GM19193 (cell line): ENCODE measurements around the gene TCERG1L.

ENCODE experiments used
- POLR2A ChIP-seq: IDR thresholded peaks from 4 replicates; pipeline ENCODE4 v1.6.1; 2011; ENCODE audit not compliant: insufficient read depth, insufficient read length; ENCODE audit errors: extremely low read depth

TCERG1L gene

GRCh38 chr10:131311661-131312477, at the start of gene TCERG1L:
Gene TCERG1L, minus strand, starts transcription at chr10:131311721. Its CDS starts 86 bp downstream, at chr10:131311635.
- no peak for TF ChIP-seq POLR2A

- no peak for TF ChIP-seq POLR2A
Observed at GRCh38 chr10:131358741-131359442, 47.4 kb upstream of the TCERG1L start.

- TF ChIP-seq POLR2A: no peak
Observed at GRCh38 chr10:131356442-131356841, 44.9 kb upstream of the TCERG1L start.

- TF ChIP-seq POLR2A: no peak
Observed at GRCh38 chr10:131355881-131356280, 44.4 kb upstream of the TCERG1L start.

- TF ChIP-seq POLR2A: no peak
Observed at GRCh38 chr10:131355056-131355455, 43.5 kb upstream of the TCERG1L start.

GRCh38 chr10:131354380-131354779, 42.9 kb upstream of the TCERG1L start:
- TF ChIP-seq POLR2A: no peak

GRCh38 chr10:131352765-131353290, 41.3 kb upstream of the TCERG1L start:
- TF ChIP-seq POLR2A: no peak

GRCh38 chr10:131350660-131351059, 39.1 kb upstream of the TCERG1L start:
- no peak for TF ChIP-seq POLR2A

- TF ChIP-seq POLR2A: no peak
Observed at GRCh38 chr10:131350245-131350644, 38.7 kb upstream of the TCERG1L start.

GRCh38 chr10:131346456-131346855, 34.9 kb upstream of the TCERG1L start:
- TF ChIP-seq POLR2A: no peak

- TF ChIP-seq POLR2A: no peak
Observed at GRCh38 chr10:131345691-131346090, 34.2 kb upstream of the TCERG1L start.

GRCh38 chr10:131344747-131345146, 33.2 kb upstream of the TCERG1L start:
- no peak for TF ChIP-seq POLR2A

- no peak for TF ChIP-seq POLR2A
Observed at GRCh38 chr10:131337741-131338140, 26.2 kb upstream of the TCERG1L start.

GRCh38 chr10:131332821-131333220, 21.3 kb upstream of the TCERG1L start:
- no peak for TF ChIP-seq POLR2A

GRCh38 chr10:131323880-131324279, 12.4 kb upstream of the TCERG1L start:
- TF ChIP-seq POLR2A: no peak

- no peak for TF ChIP-seq POLR2A
Observed at GRCh38 chr10:131323025-131323424, 11.5 kb upstream of the TCERG1L start.
